H1 (cell line): Measurements from ENCODE around the gene HNRNPA1. TPM values are rescaled to one million over a fixed set of nuclear protein-coding genes. Genes with fewer than 3 reads are reported as not detected.

Experiments used
- polyA plus RNA-seq, 7 experiments: library from polyadenylated mRNA; depleted of rRNA in 3 of 7; stranded (reverse) in 5 of 7; unstranded in 2 of 7; fragments of >200 nt in 5 of 7; fragments of 200-250 nt in 2 of 7; gene quantifications; 1 replicate in 5 of 7; 2 replicates in 1 of 7; 4 replicates in 1 of 7; pipeline versions ENCODE4 v1.2.1 to v1.2.3, GENCODE V29; 2011 to 2013; ENCODE audit warnings: missing spikeins in 2 of 7, mixed read lengths in 2 of 7
- small RNA-seq: library from polyadenylated mRNA; stranded (forward); fragments of <200 nt; extraction: miRNeasy Mini kit (QIAGEN cat#:217004); gene quantifications from one replicate; pipeline ENCODE3, GENCODE V24; 2013; ENCODE audit not compliant: insufficient read depth
- total RNA-seq: library from RNA; stranded (reverse); fragmentation: NEBNext Ultra II Directional; extraction: Animal tissue kit (Norgen Biotek cat#: 25700); gene quantifications from 2 replicates; pipeline ENCODE4 v1.2.1, GENCODE V29; 2021

The HNRNPA1 gene
- total and polyA plus RNA-seq, 2 of the 8 experiments (the other 6 are each of a cell fraction or from before 2014, with no cell fraction given): 835 to 2,738 TPM

Small RNA genes within 50 kb of the gene (small RNA-seq; reads per million reads assigned to genes)
- not detected for gene RN7SL390P
- gene RNU6-950P: not detected

Other genes with a start within 250 kb of the HNRNPA1 start
- not detected in 2 replicates for gene HOXC5, start 247.7 kb upstream of the HNRNPA1 start, total RNA-seq
- not detected in 2 replicates for gene HOXC5, start 247.7 kb upstream of the HNRNPA1 start, polyA plus RNA-seq (2011; rRNA removed)
- gene HOXC4, start 226.9 kb upstream of the HNRNPA1 start, total RNA-seq: not detected in 2 replicates
- gene HOXC4, start 226.9 kb upstream of the HNRNPA1 start, polyA plus RNA-seq (2011; rRNA removed): not detected in 2 replicates
- 15.8 and 18.6 TPM in 2 replicates for gene SMUG1, start 91.7 kb upstream of the HNRNPA1 start, total RNA-seq
- gene SMUG1, start 91.7 kb upstream of the HNRNPA1 start, polyA plus RNA-seq (2011; rRNA removed): 35.0 and 35.7 TPM in 2 replicates
- gene CBX5, start 604 bp upstream of the HNRNPA1 start, total RNA-seq: 217 and 231 TPM in 2 replicates
- 35.4 and 62.4 TPM in 2 replicates for gene CBX5, start 604 bp upstream of the HNRNPA1 start, polyA plus RNA-seq (2011; rRNA removed)
- gene NFE2, start 20.3 kb downstream of the HNRNPA1 start, total RNA-seq: 1.4 and 2.0 TPM in 2 replicates
- gene NFE2, start 20.3 kb downstream of the HNRNPA1 start, polyA plus RNA-seq (2011; rRNA removed): 6.1 and 8.3 TPM in 2 replicates
- gene COPZ1, start 44.4 kb downstream of the HNRNPA1 start, total RNA-seq: 94.2 and 103 TPM in 2 replicates
- gene COPZ1, start 44.4 kb downstream of the HNRNPA1 start, polyA plus RNA-seq (2011; rRNA removed): 88.2 and 133 TPM in 2 replicates
- not detected in 2 replicates for gene GPR84, start 83.8 kb downstream of the HNRNPA1 start, total RNA-seq
- gene GPR84, start 83.8 kb downstream of the HNRNPA1 start, polyA plus RNA-seq (2011; rRNA removed): 0.09 and 0.14 TPM in 2 replicates
- gene ZNF385A, start 104.0 kb downstream of the HNRNPA1 start, total RNA-seq: 12.1 and 14.3 TPM in 2 replicates
- gene ZNF385A, start 104.0 kb downstream of the HNRNPA1 start, polyA plus RNA-seq (2011; rRNA removed): 5.2 and 7.7 TPM in 2 replicates
- 19.0 and 19.4 TPM in 2 replicates for gene ITGA5, start 138.5 kb downstream of the HNRNPA1 start, total RNA-seq
- 11.6 and 17.7 TPM in 2 replicates for gene ITGA5, start 138.5 kb downstream of the HNRNPA1 start, polyA plus RNA-seq (2011; rRNA removed)
- 0.50 and 1.1 TPM in 2 replicates for gene GTSF1, start 192.9 kb downstream of the HNRNPA1 start, total RNA-seq
- 0.14 and 0.32 TPM in 2 replicates for gene GTSF1, start 192.9 kb downstream of the HNRNPA1 start, polyA plus RNA-seq (2011; rRNA removed)
- gene NCKAP1L, start 217.0 kb downstream of the HNRNPA1 start, total RNA-seq: not detected in 2 replicates
- 0.02 TPM in 1 of 2 replicates, not detected in the other for gene NCKAP1L, start 217.0 kb downstream of the HNRNPA1 start, polyA plus RNA-seq (2011; rRNA removed)